GM10266 (cell line): Measurements from ENCODE around the gene TOMM6.

ENCODE experiments used
- DNase-seq: peaks from one replicate; pipeline ENCODE4 v3.0.0; 2012; ENCODE audit errors: extremely low spot score
- CTCF ChIP-seq: IDR thresholded peaks from 2 replicates; pipeline ENCODE4 v1.5.1; 2012; ENCODE audit warnings: mild to moderate bottlenecking, low read depth; ENCODE audit not compliant: control insufficient read depth, insufficient read depth; ENCODE audit errors: missing control alignments

The TOMM6 gene

GRCh38 chr6:41790045-41790444 lies 2.6 kb downstream of the TOMM6 start:
- no peak for DNase-seq

GRCh38 chr6:41791305-41791704 lies 3.8 kb downstream of the TOMM6 start:
- TF ChIP-seq CTCF: no peak
- DNase-seq: no peak

More at GRCh38 chr6:41790045-41790444, 2.6 kb downstream of the TOMM6 start:
- no peak for TF ChIP-seq CTCF

DNA sequence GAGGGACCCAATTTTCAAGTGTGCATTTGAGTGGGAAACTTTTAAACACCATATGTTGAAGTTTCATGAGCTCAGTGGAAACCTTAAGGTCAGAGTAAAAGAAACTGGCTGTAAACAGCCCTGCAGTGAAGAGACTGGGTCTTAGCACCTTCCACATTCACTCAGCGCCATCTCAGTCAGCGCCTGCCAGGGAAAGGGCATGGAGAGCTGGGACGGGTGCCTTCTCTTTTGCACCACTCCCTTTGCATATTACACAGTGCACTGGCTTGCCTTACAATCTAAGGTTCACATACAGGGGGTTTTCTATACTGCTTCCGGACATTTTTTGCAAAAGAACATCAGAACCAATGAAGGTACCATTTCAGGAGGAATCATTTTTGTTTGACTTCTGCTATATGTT lies 4.5 kb downstream of the TOMM6 start:
- no peak for DNase-seq
- no peak for TF ChIP-seq CTCF

- no peak for DNase-seq
- TF ChIP-seq CTCF: no peak
Observed at GRCh38 chr6:41796474-41796873, 9.0 kb downstream of the TOMM6 start.

- DNase-seq: no peak
- no peak for TF ChIP-seq CTCF
Observed at GRCh38 chr6:41798901-41799558, 11.5 kb downstream of the TOMM6 start.

- TF ChIP-seq CTCF: no peak
- no peak for DNase-seq
Observed at GRCh38 chr6:41799559-41799911, 12.0 kb downstream of the TOMM6 start.

GRCh38 chr6:41801380-41801779 lies 13.9 kb downstream of the TOMM6 start:
- peak; percentile 53 for TF ChIP-seq CTCF
- DNase-seq: no peak
